Fibroblast of lung (primary cell): ENCODE data around the gene DKKL1. TPM values are rescaled to one million over a fixed set of nuclear protein-coding genes. Genes with fewer than 3 reads are reported as not detected.

Source experiments
- DNase-seq, 2 donors: peaks; one replicate each; pipeline versions ENCODE4 v3.0.0 to v3.0.0-alpha.2; 2010; ENCODE audit warnings: low read depth in 2 of 2
- H2AFZ ChIP-seq: 2 replicates; pipeline ENCODE4 v1.5.1; 2012; ENCODE audit warnings: low read length, control low read depth, inconsistent platforms
- H3K27ac ChIP-seq: 2 replicates; pipeline ENCODE4 v1.5.1; 2011; ENCODE audit warnings: low read length, control low read depth; ENCODE audit not compliant: insufficient read depth
- H3K27me3 ChIP-seq: 2 replicates; pipeline ENCODE4 v1.5.1; 2011; ENCODE audit warnings: mild to moderate bottlenecking, low read length; ENCODE audit not compliant: control insufficient read depth, insufficient read depth
- H3K36me3 ChIP-seq: 2 replicates; pipeline ENCODE4 v1.5.1; 2011; ENCODE audit warnings: low read length; ENCODE audit not compliant: control insufficient read depth, insufficient read depth
- H3K4me1 ChIP-seq: 2 replicates; pipeline ENCODE4 v1.5.1; 2011; ENCODE audit warnings: low read length; ENCODE audit not compliant: control insufficient read depth, insufficient read depth; ENCODE audit errors: extremely low read depth
- H3K4me2 ChIP-seq: 2 replicates; pipeline ENCODE4 v1.5.1; 2011; ENCODE audit warnings: low read length, control low read depth; ENCODE audit not compliant: insufficient read depth; ENCODE audit errors: extremely low read depth
- H3K4me3 ChIP-seq, 4 experiments: fragments of 200-600 bp in 1 of 4; sonication (generic) in 1 of 4; replicated peaks in 1 of 4; 2 replicates each; pipeline ENCODE4 v1.5.1; 2011 to 2016; ENCODE audit warnings: low read length in 4 of 4, low read depth in 3 of 4, mild to moderate bottlenecking in 3 of 4, control low read depth in 2 of 4, inconsistent platforms in 1 of 4, mixed read lengths in 1 of 4; ENCODE audit not compliant: insufficient read depth in 1 of 4; ENCODE audit errors: control extremely low read depth in 1 of 4
- H3K79me2 ChIP-seq: 2 replicates; pipeline ENCODE4 v1.5.1; 2012; ENCODE audit warnings: mild to moderate bottlenecking, low read length, inconsistent platforms; ENCODE audit not compliant: control insufficient read depth, insufficient read depth
- H3K9ac ChIP-seq: 2 replicates; pipeline ENCODE4 v1.5.1; 2011; ENCODE audit warnings: mild to moderate bottlenecking, low read length, control low read depth; ENCODE audit not compliant: insufficient read depth
- H3K9me3 ChIP-seq: 2 replicates; pipeline ENCODE4 v1.5.1; 2012; ENCODE audit warnings: low read depth, low read length; ENCODE audit not compliant: control insufficient read depth, insufficient read depth
- H4K20me1 ChIP-seq: 2 replicates; pipeline ENCODE4 v1.5.1; 2011; ENCODE audit warnings: low read length; ENCODE audit not compliant: control insufficient read depth, insufficient read depth; ENCODE audit errors: extremely low read depth
- CTCF ChIP-seq, 2 donors: IDR thresholded peaks in 1 of 2; conservative IDR thresholded peaks in 1 of 2; 1 replicate in 1 of 2; 2 replicates in 1 of 2; pipeline ENCODE4 v1.5.1; 2011 to 2012; ENCODE audit warnings: low read length in 2 of 2, control low read depth in 1 of 2, inconsistent platforms in 1 of 2, low read depth in 1 of 2, mild to moderate bottlenecking in 1 of 2
- EZH2 ChIP-seq: IDR thresholded peaks from 2 replicates; pipeline ENCODE4 v1.5.1; 2012; ENCODE audit warnings: low read length, control low read depth, mild to moderate bottlenecking; ENCODE audit errors: missing control alignments
- polyA plus RNA-seq, 2 donors: library from polyadenylated mRNA; depleted of rRNA in 1 of 2; stranded (reverse) in 1 of 2; unstranded in 1 of 2; fragments of >200 nt; gene quantifications; 2 replicates each; pipeline ENCODE4 v1.2.1, GENCODE V29; 2011 to 2012; ENCODE audit warnings: missing spikeins in 1 of 2
- total RNA-seq: library from RNA; depleted of rRNA; stranded (reverse); fragments of >200 nt; gene quantifications from 2 replicates; pipeline ENCODE4 v1.2.1, GENCODE V29; 2014

Gene DKKL1
- total and polyA plus RNA-seq, 2 donors (not counting 1 experiment from before 2014, with no cell fraction given) = 0.19 TPM; not detected in 1

DNA sequence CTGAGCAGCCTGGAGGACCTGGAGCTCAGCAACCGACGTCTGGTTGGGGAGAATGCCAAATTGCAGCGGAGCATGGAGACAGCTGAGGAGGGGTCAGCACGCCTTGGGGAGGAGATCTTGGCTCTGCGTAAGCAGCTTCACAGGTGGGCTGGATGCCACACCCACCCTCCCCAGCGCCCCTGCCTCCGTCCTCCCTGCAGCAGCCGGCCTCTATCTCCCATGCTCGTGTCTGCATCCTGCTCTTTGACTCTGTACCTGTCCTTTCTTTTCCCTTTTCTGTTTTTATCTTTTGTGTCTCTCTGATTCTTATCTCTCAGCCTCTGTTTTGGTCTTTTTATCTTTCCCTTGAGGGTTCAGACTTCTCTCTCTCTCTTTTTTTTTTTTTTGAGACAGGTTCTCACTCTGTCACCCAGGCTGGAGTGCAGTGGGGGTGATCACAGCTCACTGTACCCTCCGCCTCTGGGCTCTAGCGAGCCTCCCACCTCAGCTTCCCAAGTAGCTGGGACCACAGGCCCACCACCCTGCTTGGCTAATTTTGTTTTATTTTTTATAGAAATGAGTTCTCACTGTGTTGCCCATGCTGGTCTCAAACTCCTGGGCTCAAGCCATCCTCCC lies 34.4 kb downstream of the DKKL1 start:
- Histone ChIP-seq H3K9me3 (no peaks in the 10 kb centered on the region), H4K20me1 (no peaks in the 10 kb centered on the region), H2AFZ (no peak overlapping the region), H3K4me2 (no peak overlapping the region), H3K27me3 (peaks cover 6% of the 10 kb centered on the region), H3K36me3 (no peaks in the 10 kb centered on the region), H3K4me1 (no peaks in the 10 kb centered on the region), H3K79me2 (no peaks in the 10 kb centered on the region), H3K27ac (no peak overlapping the region), H3K9ac (no peak overlapping the region), H3K4me3 (no peak overlapping the region)
- DNase-seq = no peak
- no peak for TF ChIP-seq EZH2
- TF ChIP-seq CTCF (conservative IDR thresholded peaks at IDR 0.05 in 1 of 2, IDR thresholded peaks at IDR 0.05 in 1 of 2; ENCODE audit: low read depth in 1 of 2, low read length in 2 of 2) = no peak

- no peak overlapping the region for H3K9ac ChIP-seq
- no peaks in the 10 kb centered on the region for H4K20me1 ChIP-seq
- H2AFZ ChIP-seq = no peak overlapping the region
- no peak overlapping the region for H3K4me3 ChIP-seq
- DNase-seq = no peak
- H3K27ac ChIP-seq = no peak overlapping the region
- H3K27me3 ChIP-seq = peaks cover 10% of the 10 kb centered on the region
- no peaks in the 10 kb centered on the region for H3K79me2 ChIP-seq
- no peaks in the 10 kb centered on the region for H3K36me3 ChIP-seq
- TF ChIP-seq CTCF (conservative IDR thresholded peaks at IDR 0.05 in 1 of 2, IDR thresholded peaks at IDR 0.05 in 1 of 2; ENCODE audit: low read depth in 1 of 2, low read length in 2 of 2) (no peak), EZH2 (no peak)
- H3K9me3 ChIP-seq = no peaks in the 10 kb centered on the region
- H3K4me2 ChIP-seq = no peak overlapping the region
- H3K4me1 ChIP-seq = no peaks in the 10 kb centered on the region
Observed at GRCh38 chr19:49398931-49399330, 35.3 kb downstream of the DKKL1 start.

- DNase-seq = peak in 1 of 2 donors; percentile 9
- no peak for TF ChIP-seq CTCF (conservative IDR thresholded peaks at IDR 0.05 in 1 of 2, IDR thresholded peaks at IDR 0.05 in 1 of 2; ENCODE audit: low read depth in 1 of 2, low read length in 2 of 2)
- no peak for TF ChIP-seq EZH2
Observed at GRCh38 chr19:49400029-49400428, 36.4 kb downstream of the DKKL1 start.

More at GRCh38 chr19:49400029-49400428, 36.4 kb downstream of the DKKL1 start:
- Histone ChIP-seq H3K27ac (no peak overlapping the region), H4K20me1 (no peaks in the 10 kb centered on the region), H3K4me1 (no peaks in the 10 kb centered on the region), H2AFZ (no peak overlapping the region), H3K4me2 (no peak overlapping the region), H3K4me3 (no peak overlapping the region), H3K27me3 (peaks cover 10% of the 10 kb centered on the region), H3K36me3 (no peaks in the 10 kb centered on the region), H3K79me2 (no peaks in the 10 kb centered on the region), H3K9ac (no peak overlapping the region), H3K9me3 (no peaks in the 10 kb centered on the region)
